ENCODE results near the gene GNAT2. TPM values are rescaled to one million over a fixed set of nuclear protein-coding genes. Genes with fewer than 3 reads are reported as not detected.

The GNAT2 gene
- total RNA-seq, 5 donors from 2014 or later (not counting 1 experiment from before 2014, with no cell fraction given), result not detected

- DNase-seq, result peak in 5 of 35 experiments; percentile 23 to 43 (median 33)
- Histone ChIP-seq H3K4me1 (ENCODE audit: control insufficient read depth in 1 of 2, extremely low read depth in 1 of 2, insufficient read depth in 2 of 2, low read length in 2 of 2) (peaks cover 4 to 14% of the 10 kb centered on the region in 2 experiments), H3K9me3 (no peaks in the 10 kb centered on the region), H3K4me3 (ENCODE audit: control insufficient read depth in 1 of 2, extremely low read depth in 1 of 2, low read length in 1 of 2) (no peak overlapping the region), H3K27me3 (replicated peaks in 1 of 2; ENCODE audit: control insufficient read depth in 2 of 2, extremely low read depth in 1 of 2, insufficient read depth in 2 of 2, low read length in 1 of 2) (peaks cover 0 to 18% of the 10 kb centered on the region in 2 experiments), H3K36me3 (ENCODE audit: control insufficient read depth in 2 of 2, extremely low read depth in 1 of 2, insufficient read depth in 1 of 2, low read length in 1 of 2) (peaks cover 8 to 17% of the 10 kb centered on the region in 2 donors), H3K27ac (ENCODE audit: low read length) (no peak overlapping the region)
- Mint-ChIP-seq H3K4me3 (no peak overlapping the region), H3K4me1 (peaks cover 12 to 17% (median 15%) of the 10 kb centered on the region in 3 donors), H3K36me3 (peaks cover 10% of the 10 kb centered on the region), H3K27ac (peak overlapping the region; percentile 66 to 75), H3K27me3 (no peaks in the 10 kb centered on the region), H3K9me3 (no peaks in the 10 kb centered on the region)
- CTCF ChIA-PET, result no interaction called here
- no CpG with 5 or more reads among the region's 13 CpGs for WGBS (ENCODE audit: insufficient coverage)
- POLR2A ChIA-PET, result no interaction called here
- ATAC-seq (replicated peaks in 1 of 4), result peak; percentile 68 to 87 (median 73)
Observed at GRCh38 chr1:109634771-109635750, 15.6 kb upstream of the GNAT2 start.

GRCh38 chr1:109634292-109634691, 14.9 kb upstream of the GNAT2 start:
- Mint-ChIP-seq H3K9me3 (no peaks in the 10 kb centered on the region), H3K27me3 (no peaks in the 10 kb centered on the region), H3K4me1 (peaks cover 10 to 17% (median 14%) of the 10 kb centered on the region in 3 donors), H3K27ac (peak overlapping the region; percentile 66 to 75), H3K4me3 (no peak overlapping the region), H3K36me3 (peaks cover 17% of the 10 kb centered on the region)
- Histone ChIP-seq H3K9me3 (no peaks in the 10 kb centered on the region), H3K36me3 (ENCODE audit: control insufficient read depth in 2 of 2, extremely low read depth in 1 of 2, insufficient read depth in 1 of 2, low read length in 1 of 2) (peaks cover 11 to 25% of the 10 kb centered on the region in 2 donors), H3K4me3 (ENCODE audit: control insufficient read depth in 1 of 2, extremely low read depth in 1 of 2, low read length in 1 of 2) (no peak overlapping the region), H3K27ac (ENCODE audit: low read length) (no peak overlapping the region), H3K4me1 (ENCODE audit: control insufficient read depth in 1 of 2, extremely low read depth in 1 of 2, insufficient read depth in 2 of 2, low read length in 2 of 2) (peaks cover 4 to 13% of the 10 kb centered on the region in 2 experiments), H3K27me3 (replicated peaks in 1 of 2; ENCODE audit: control insufficient read depth in 2 of 2, extremely low read depth in 1 of 2, insufficient read depth in 2 of 2, low read length in 1 of 2) (peaks cover 0 to 10% of the 10 kb centered on the region in 2 experiments)
- ChIA-PET CTCF (interaction anchor here in 1 of 2 donors (1.6 kb wide), 1 partner anchor 88 kb away, joined by 6 read pairs; no protein-coding TSS in a partner anchor), POLR2A (no interaction called here)
- DNase-seq (no peak), ATAC-seq (replicated peaks in 1 of 4) (no peak)
- 73% methylated on average over 3 of the region's 6 CpGs for WGBS (ENCODE audit: insufficient coverage)

GRCh38 chr1:109632671-109633346, 13.4 kb upstream of the GNAT2 start:
- ChIA-PET CTCF (interaction anchor here in 1 of 2 donors (1.5 to 1.6 kb wide), 2 partner anchors 12 to 87 kb away, joined by 3 to 6 read pairs; no protein-coding TSS in a partner anchor), POLR2A (no interaction called here)
- no peak overlapping the region for H3K4me3 Mint-ChIP-seq
- ATAC-seq (replicated peaks in 1 of 4), result no peak
- H3K27me3 ChIP-seq (replicated peaks in 1 of 2; ENCODE audit: control insufficient read depth in 2 of 2, extremely low read depth in 1 of 2, insufficient read depth in 2 of 2, low read length in 1 of 2), result no peaks in the 10 kb centered on the region
- H3K36me3 Mint-ChIP-seq, result peaks cover 25% of the 10 kb centered on the region
- no peaks in the 10 kb centered on the region for H3K9me3 ChIP-seq
- peaks cover 10 to 17% (median 14%) of the 10 kb centered on the region in 3 donors for H3K4me1 Mint-ChIP-seq
- WGBS (ENCODE audit: insufficient coverage), result 86% methylated on average over 2 of the region's 5 CpGs
- no peak overlapping the region for H3K27ac Mint-ChIP-seq
- no peaks in the 10 kb centered on the region for H3K9me3 Mint-ChIP-seq
- DNase-seq, result no peak
- H3K4me1 ChIP-seq (ENCODE audit: control insufficient read depth in 1 of 2, extremely low read depth in 1 of 2, insufficient read depth in 2 of 2, low read length in 2 of 2), result peaks cover 4 to 13% of the 10 kb centered on the region in 2 experiments
- H3K4me3 ChIP-seq (ENCODE audit: control insufficient read depth in 1 of 2, extremely low read depth in 1 of 2, low read length in 1 of 2), result no peak overlapping the region
- peaks cover 24 to 40% of the 10 kb centered on the region in 2 donors for H3K36me3 ChIP-seq (ENCODE audit: control insufficient read depth in 2 of 2, extremely low read depth in 1 of 2, insufficient read depth in 1 of 2, low read length in 1 of 2)
- no peak overlapping the region for H3K27ac ChIP-seq (ENCODE audit: low read length)
- H3K27me3 Mint-ChIP-seq, result no peaks in the 10 kb centered on the region

- POLR2A ChIA-PET, result no interaction called here
- CTCF ChIA-PET, result interaction anchor here (1.4 to 2.4 kb wide), 4 partner anchors 8 to 353 kb away, joined by 3 to 46 read pairs (median 6); partner anchors contain the start of genes AHCYL1 (in 1 of the 2) and AMPD2 (in 1 of the 2)
- ATAC-seq (replicated peaks in 1 of 4) (no peak), DNase-seq (no peak)
- Mint-ChIP-seq H3K9me3 (no peaks in the 10 kb centered on the region), H3K27ac (peak overlapping the region in 1 of 2 donors; percentile 59), H3K27me3 (no peaks in the 10 kb centered on the region), H3K36me3 (peaks cover 32% of the 10 kb centered on the region), H3K4me1 (peaks cover 10 to 17% (median 14%) of the 10 kb centered on the region in 3 donors), H3K4me3 (no peak overlapping the region)
- Histone ChIP-seq H3K27ac (ENCODE audit: low read length) (no peak overlapping the region), H3K4me3 (ENCODE audit: control insufficient read depth in 1 of 2, extremely low read depth in 1 of 2, low read length in 1 of 2) (no peak overlapping the region), H3K9me3 (no peaks in the 10 kb centered on the region), H3K27me3 (replicated peaks in 1 of 2; ENCODE audit: control insufficient read depth in 2 of 2, extremely low read depth in 1 of 2, insufficient read depth in 2 of 2, low read length in 1 of 2) (no peaks in the 10 kb centered on the region), H3K36me3 (ENCODE audit: control insufficient read depth in 2 of 2, extremely low read depth in 1 of 2, insufficient read depth in 1 of 2, low read length in 1 of 2) (peaks cover 32 to 50% of the 10 kb centered on the region in 2 donors), H3K4me1 (ENCODE audit: control insufficient read depth in 1 of 2, extremely low read depth in 1 of 2, insufficient read depth in 2 of 2, low read length in 2 of 2) (peaks cover 4 to 13% of the 10 kb centered on the region in 2 experiments)
- 91% methylated on average over 14 of the region's 16 CpGs for WGBS (ENCODE audit: insufficient coverage)
Observed at GRCh38 chr1:109631513-109632505, 12.4 kb upstream of the GNAT2 start.

- Mint-ChIP-seq H3K4me3 (no peak overlapping the region), H3K36me3 (peaks cover 37% of the 10 kb centered on the region), H3K4me1 (peaks cover 11 to 18% (median 14%) of the 10 kb centered on the region in 3 donors), H3K9me3 (no peaks in the 10 kb centered on the region), H3K27me3 (no peaks in the 10 kb centered on the region), H3K27ac (peak overlapping the region in 1 of 2 donors; percentile 43)
- H3K9me3 ChIP-seq, result no peaks in the 10 kb centered on the region
- H3K27me3 ChIP-seq (replicated peaks in 1 of 2; ENCODE audit: control insufficient read depth in 2 of 2, extremely low read depth in 1 of 2, insufficient read depth in 2 of 2, low read length in 1 of 2), result no peaks in the 10 kb centered on the region
- 98% methylated on average over 14 of the region's 14 CpGs for WGBS (ENCODE audit: insufficient coverage)
- no peak overlapping the region for H3K27ac ChIP-seq (ENCODE audit: low read length)
- DNase-seq (no peak), ATAC-seq (replicated peaks in 1 of 4) (no peak)
- ChIA-PET POLR2A (interaction anchor here in 1 of 2 donors (0.6 kb wide), 1 partner anchor 85 kb away, joined by 3 read pairs; no protein-coding TSS in a partner anchor), CTCF (interaction anchor here (0.5 to 2.4 kb wide), 11 partner anchors 9 to 354 kb away, joined by 3 to 46 read pairs (median 5); partner anchors contain the start of genes AHCYL1 (in 1 of the 2), AMPD2 (in 1 of the 2) and GNAI3 (in 1 of the 2))
- H3K4me3 ChIP-seq (ENCODE audit: control insufficient read depth in 1 of 2, extremely low read depth in 1 of 2, low read length in 1 of 2), result no peak overlapping the region
- H3K36me3 ChIP-seq (ENCODE audit: control insufficient read depth in 2 of 2, extremely low read depth in 1 of 2, insufficient read depth in 1 of 2, low read length in 1 of 2), result peaks cover 39 to 58% of the 10 kb centered on the region in 2 donors
- H3K4me1 ChIP-seq (ENCODE audit: control insufficient read depth in 1 of 2, extremely low read depth in 1 of 2, insufficient read depth in 2 of 2, low read length in 2 of 2), result peaks cover 4 to 13% of the 10 kb centered on the region in 2 experiments
Observed at GRCh38 chr1:109630898-109631512, 11.6 kb upstream of the GNAT2 start.
